Thyroid gland (tissue), 4 donors: ENCODE data around the gene PAXX. TPM values are rescaled to one million over a fixed set of nuclear protein-coding genes. Genes with fewer than 3 reads are reported as not detected.

Source experiments
- DNase-seq, 2 donors: peaks; one replicate each; pipeline ENCODE4 v3.0.0-alpha.2; 2019
- H3K27ac ChIP-seq, 3 donors: fragments of 200-600 bp; sonication (generic); 1 replicate in 2 of 3; 2 replicates in 1 of 3; pipeline ENCODE4 v1.5.1; 2016 to 2019; ENCODE audit warnings: mild to moderate bottlenecking in 1 of 3, moderate library complexity in 1 of 3
- H3K27me3 ChIP-seq: fragments of 200-600 bp; sonication (generic); one replicate; pipeline ENCODE4 v1.5.1; 2019
- H3K36me3 ChIP-seq, 2 donors: fragments of 200-600 bp; sonication (generic); one replicate each; pipeline ENCODE4 v1.5.1; 2016 to 2019
- H3K4me1 ChIP-seq, 2 donors: fragments of 200-600 bp; sonication (generic); one replicate each; pipeline ENCODE4 v1.5.1; 2017 to 2019
- H3K4me3 ChIP-seq, 3 donors: fragments of 200-600 bp; sonication (generic); replicated peaks in 1 of 3; 1 replicate in 2 of 3; 2 replicates in 1 of 3; pipeline ENCODE4 v1.5.1; 2016; ENCODE audit warnings: mild to moderate bottlenecking in 1 of 3
- H3K9me3 ChIP-seq: fragments of 200-600 bp; sonication (generic); one replicate; pipeline ENCODE4 v1.5.1; 2017
- CTCF ChIP-seq, 6 experiments: fragments of 200-600 bp in 3 of 6; fragments of 450-650 bp in 3 of 6; sonication (generic) in 3 of 6; IDR thresholded peaks; one replicate each; pipeline ENCODE4 v1.5.1; 2016 to 2019; ENCODE audit warnings: antibody characterized with exemption in 6 of 6, mild to moderate bottlenecking in 2 of 6, inconsistent platforms in 1 of 6, moderate library complexity in 1 of 6
- POLR2A ChIP-seq, 2 donors: fragments of 450-650 bp; IDR thresholded peaks; one replicate each; pipeline ENCODE4 v1.6.1; 2017; ENCODE audit warnings: antibody characterized with exemption in 2 of 2, mild to moderate bottlenecking in 2 of 2, moderate library complexity in 1 of 2
- WGBS, 2 donors: methylation state at CpG; one replicate each; pipeline ENCODE4 v1.1.5; 2017; 5-methylcytosine and 5-hydroxymethylcytosine counted together
- intact Hi-C: fragments of 100-400 bp; cut with DNase I; formaldehyde crosslinking; loops from one replicate; pipeline ENCODE4 v1.15.1; 2023
- total RNA-seq, 4 donors: library from RNA; depleted of rRNA; stranded (reverse); fragments of >200 nt; gene quantifications; one replicate each; pipeline ENCODE4 v1.2.3, GENCODE V29; 2016

The PAXX gene
- total RNA-seq, 4 donors from 2014 or later: 29.8 to 109 (median 50.7) TPM

- intact Hi-C loops: no loop called here
- WGBS, 2 donors: 94% methylated on average over 12 to 26 of the region's 45 CpGs
- Histone ChIP-seq H3K9me3 (no peaks in the 10 kb centered on the region), H3K4me1 (no peaks in the 10 kb centered on the region), H3K4me3 (no peak overlapping the region), H3K36me3 (peaks cover 34 to 35% of the 10 kb centered on the region in 2 donors), H3K27ac (no peak overlapping the region), H3K27me3 (no peaks in the 10 kb centered on the region)
- no peak for DNase-seq
- TF ChIP-seq POLR2A (IDR thresholded peaks at IDR 0.05) (no peak), CTCF (IDR thresholded peaks at IDR 0.05) (no peak)
Observed at GRCh38 chr9:137017791-137018497, 25.7 kb downstream of the PAXX start.

GRCh38 chr9:137018761-137019559 lies 26.7 kb downstream of the PAXX start:
- 93 to 94% methylated on average over 11 to 23 of the region's 36 CpGs for WGBS, 2 donors
- H3K27ac ChIP-seq: no peak overlapping the region
- no peaks in the 10 kb centered on the region for H3K27me3 ChIP-seq
- H3K9me3 ChIP-seq: no peaks in the 10 kb centered on the region
- no peak for TF ChIP-seq POLR2A (IDR thresholded peaks at IDR 0.05)
- no peak for TF ChIP-seq CTCF (IDR thresholded peaks at IDR 0.05)
- intact Hi-C loops: no loop called here
- no peak overlapping the region for H3K4me3 ChIP-seq
- no peaks in the 10 kb centered on the region for H3K4me1 ChIP-seq
- H3K36me3 ChIP-seq: peaks cover 34 to 35% of the 10 kb centered on the region in 2 donors
- no peak for DNase-seq

- WGBS, 2 donors: 94 to 95% methylated on average over 9 to 17 of the region's 34 CpGs
- no peak overlapping the region for H3K27ac ChIP-seq
- H3K9me3 ChIP-seq: no peaks in the 10 kb centered on the region
- no peak for DNase-seq
- intact Hi-C loops: no loop called here
- peaks cover 26% of the 10 kb centered on the region in 2 donors for H3K36me3 ChIP-seq
- H3K4me3 ChIP-seq: no peak overlapping the region
- TF ChIP-seq POLR2A (IDR thresholded peaks at IDR 0.05) (no peak), CTCF (IDR thresholded peaks at IDR 0.05) (no peak)
- no peaks in the 10 kb centered on the region for H3K27me3 ChIP-seq
- H3K4me1 ChIP-seq: no peaks in the 10 kb centered on the region
Observed at GRCh38 chr9:137019891-137020683, 27.9 kb downstream of the PAXX start.

GRCh38 chr9:137020771-137021567 lies 28.7 kb downstream of the PAXX start:
- TF ChIP-seq POLR2A (IDR thresholded peaks at IDR 0.05): no peak
- TF ChIP-seq CTCF (IDR thresholded peaks at IDR 0.05): no peak
- WGBS, 2 donors: 97 to 98% methylated on average over 18 to 27 of the region's 32 CpGs

More at GRCh38 chr9:137020771-137021567, 28.7 kb downstream of the PAXX start:
- peaks cover 19 to 21% of the 10 kb centered on the region in 2 donors for H3K36me3 ChIP-seq
- no peak overlapping the region for H3K27ac ChIP-seq
- no peak overlapping the region for H3K4me3 ChIP-seq
- intact Hi-C loops: no loop called here
- H3K27me3 ChIP-seq: no peaks in the 10 kb centered on the region
- DNase-seq: no peak
- H3K4me1 ChIP-seq: peaks cover 3 to 8% of the 10 kb centered on the region in 2 donors
- H3K9me3 ChIP-seq: no peaks in the 10 kb centered on the region
